T-helper 1 cell treated with Interleukin-12 subunit alpha and Interleukin-12 subunit beta and Interleukin-4 antibody, amounts not matched to agents 30 ng/mL and 1 ng/mL, for 36 hours (primary cell): ENCODE data around the gene KDSR. TPM values are rescaled to one million over a fixed set of nuclear protein-coding genes. Genes with fewer than 3 reads are reported as not detected.

Source experiments
- intact Hi-C: fragments of 100-400 bp; cut with micrococcal nuclease; formaldehyde crosslinking; loops from one replicate; pipeline ENCODE4 v1.15.1; 2024
- total RNA-seq: library from RNA; stranded (reverse); gene quantifications from 2 replicates; pipeline ENCODE4 v1.2.3, GENCODE V29; 2022

Gene KDSR
- total RNA-seq, 1 donor from 2014 or later: 65.9 TPM

- intact Hi-C loops: loop anchor here (2.0 kb wide), 1 partner anchor 21 kb away; no protein-coding TSS in a partner anchor
Measured at GRCh38 chr18:63290166-63290820, 76.7 kb downstream of the KDSR start.

GRCh38 chr18:63288311-63288710 lies 78.7 kb downstream of the KDSR start:
- intact Hi-C loops: no loop called here

GRCh38 chr18:63287691-63288220 lies 79.2 kb downstream of the KDSR start:
- intact Hi-C loops: no loop called here

GRCh38 chr18:63286926-63287325 lies 80.1 kb downstream of the KDSR start:
- intact Hi-C loops: no loop called here

GRCh38 chr18:63284827-63285733 lies 81.9 kb downstream of the KDSR start:
- intact Hi-C loops: no loop called here

GRCh38 chr18:63284173-63284799 lies 82.7 kb downstream of the KDSR start:
- intact Hi-C loops: no loop called here

- intact Hi-C loops: no loop called here
Measured at GRCh38 chr18:63283305-63284094, 83.5 kb downstream of the KDSR start.

GRCh38 chr18:63282793-63283192 lies 84.2 kb downstream of the KDSR start:
- intact Hi-C loops: no loop called here

Other genes starting within 250 kb of the KDSR start
- gene BCL2, start 47.4 kb downstream of the KDSR start, total RNA-seq: 141 and 148 TPM in 2 replicates
- 86.6 and 87.4 TPM in 2 replicates for gene VPS4B, start 55.3 kb upstream of the KDSR start, total RNA-seq
- gene SERPINB5, start 109.8 kb upstream of the KDSR start, total RNA-seq: not detected in 2 replicates
- gene SERPINB12, start 175.2 kb upstream of the KDSR start, total RNA-seq: not detected in 2 replicates
- gene SERPINB13, start 220.1 kb upstream of the KDSR start, total RNA-seq: not detected in 2 replicates